Mucosa of stomach (tissue), 1 donor: Measurements from ENCODE around the gene ZC3H18.

ENCODE experiments used
- H3K27me3 ChIP-seq: one replicate; pipeline ENCODE4 v1.7.0; 2013; ENCODE audit warnings: mild to moderate bottlenecking, low read length; ENCODE audit not compliant: control insufficient read depth, insufficient read depth
- H3K36me3 ChIP-seq: one replicate; pipeline ENCODE4 v1.7.0; 2013; ENCODE audit warnings: low read length; ENCODE audit not compliant: control insufficient read depth, insufficient read depth
- H3K4me1 ChIP-seq: one replicate; pipeline ENCODE4 v1.7.0; 2013; ENCODE audit warnings: mild to moderate bottlenecking, low read length; ENCODE audit not compliant: control insufficient read depth, insufficient read depth
- H3K4me3 ChIP-seq: one replicate; pipeline ENCODE4 v1.7.0; 2013; ENCODE audit warnings: low read length
- H3K9ac ChIP-seq: one replicate; pipeline ENCODE4 v1.7.0; 2013; ENCODE audit warnings: mild to moderate bottlenecking, low read length, moderate library complexity
- H3K9me3 ChIP-seq: one replicate; pipeline ENCODE4 v1.7.0; 2013; ENCODE audit warnings: mild to moderate bottlenecking, low read length, moderate library complexity; ENCODE audit not compliant: control insufficient read depth
- donor health status: Pancreatic carcinoma.

Gene ZC3H18

GRCh38 chr16:88618182-88618955 is 48.2 kb downstream of the ZC3H18 start:
- Histone ChIP-seq H3K9me3 (no peaks in the 10 kb centered on the region), H3K9ac (no peak overlapping the region), H3K4me3 (no peak overlapping the region), H3K36me3 (peaks cover 5% of the 10 kb centered on the region), H3K4me1 (peaks cover 41% of the 10 kb centered on the region), H3K27me3 (no peaks in the 10 kb centered on the region)

GRCh38 chr16:88618956-88619667 is 48.9 kb downstream of the ZC3H18 start:
- no peaks in the 10 kb centered on the region for H3K27me3 ChIP-seq
- no peaks in the 10 kb centered on the region for H3K9me3 ChIP-seq
- peaks cover 41% of the 10 kb centered on the region for H3K4me1 ChIP-seq
- peaks cover 5% of the 10 kb centered on the region for H3K36me3 ChIP-seq
- H3K9ac ChIP-seq, result no peak overlapping the region
- H3K4me3 ChIP-seq, result no peak overlapping the region

GRCh38 chr16:88619859-88620815 is 49.9 kb downstream of the ZC3H18 start:
- Histone ChIP-seq H3K4me1 (peaks cover 41% of the 10 kb centered on the region), H3K9ac (no peak overlapping the region), H3K9me3 (no peaks in the 10 kb centered on the region), H3K27me3 (no peaks in the 10 kb centered on the region), H3K4me3 (no peak overlapping the region), H3K36me3 (peaks cover 5% of the 10 kb centered on the region)

- H3K9me3 ChIP-seq, result no peaks in the 10 kb centered on the region
- H3K36me3 ChIP-seq, result peaks cover 5% of the 10 kb centered on the region
- H3K27me3 ChIP-seq, result no peaks in the 10 kb centered on the region
- peaks cover 21% of the 10 kb centered on the region for H3K4me1 ChIP-seq
- H3K9ac ChIP-seq, result no peak overlapping the region
- no peak overlapping the region for H3K4me3 ChIP-seq
These were observed 51.9 kb downstream of the ZC3H18 start for GRCh38 chr16:88622125-88622524.

- Histone ChIP-seq H3K4me1 (peaks cover 13% of the 10 kb centered on the region), H3K36me3 (peaks cover 5% of the 10 kb centered on the region)
These were observed 52.7 kb downstream of the ZC3H18 start for GRCh38 chr16:88622866-88623265.

GRCh38 chr16:88623858-88624257 is 53.7 kb downstream of the ZC3H18 start:
- Histone ChIP-seq H3K4me1 (peaks cover 4% of the 10 kb centered on the region), H3K27me3 (no peaks in the 10 kb centered on the region), H3K9me3 (no peaks in the 10 kb centered on the region), H3K9ac (no peak overlapping the region), H3K4me3 (no peak overlapping the region), H3K36me3 (peaks cover 5% of the 10 kb centered on the region)

More at GRCh38 chr16:88622866-88623265, 52.7 kb downstream of the ZC3H18 start:
- Histone ChIP-seq H3K9me3 (no peaks in the 10 kb centered on the region), H3K4me3 (no peak overlapping the region), H3K27me3 (no peaks in the 10 kb centered on the region), H3K9ac (no peak overlapping the region)

GRCh38 chr16:88624481-88624880 is 54.3 kb downstream of the ZC3H18 start:
- Histone ChIP-seq H3K27me3 (no peaks in the 10 kb centered on the region), H3K36me3 (peaks cover 5% of the 10 kb centered on the region), H3K9ac (no peak overlapping the region), H3K9me3 (no peaks in the 10 kb centered on the region), H3K4me1 (no peaks in the 10 kb centered on the region), H3K4me3 (no peak overlapping the region)

GRCh38 chr16:88624977-88625576 is 54.9 kb downstream of the ZC3H18 start:
- Histone ChIP-seq H3K9ac (no peak overlapping the region), H3K9me3 (no peaks in the 10 kb centered on the region), H3K4me1 (no peaks in the 10 kb centered on the region), H3K4me3 (no peak overlapping the region), H3K27me3 (no peaks in the 10 kb centered on the region), H3K36me3 (peaks cover 5% of the 10 kb centered on the region)

- Histone ChIP-seq H3K27me3 (no peaks in the 10 kb centered on the region), H3K9me3 (no peaks in the 10 kb centered on the region), H3K4me1 (no peaks in the 10 kb centered on the region), H3K36me3 (peaks cover 5% of the 10 kb centered on the region), H3K4me3 (no peak overlapping the region), H3K9ac (no peak overlapping the region)
These were observed 56.4 kb downstream of the ZC3H18 start for GRCh38 chr16:88626646-88627045.

GRCh38 chr16:88627531-88628411 is 57.6 kb downstream of the ZC3H18 start:
- Histone ChIP-seq H3K9me3 (no peaks in the 10 kb centered on the region), H3K27me3 (no peaks in the 10 kb centered on the region)

GRCh38 chr16:88628512-88628974 is 58.3 kb downstream of the ZC3H18 start:
- no peak overlapping the region for H3K4me3 ChIP-seq
- H3K9me3 ChIP-seq, result no peaks in the 10 kb centered on the region
- no peaks in the 10 kb centered on the region for H3K4me1 ChIP-seq
- no peak overlapping the region for H3K9ac ChIP-seq
- no peaks in the 10 kb centered on the region for H3K27me3 ChIP-seq
- no peaks in the 10 kb centered on the region for H3K36me3 ChIP-seq

More at GRCh38 chr16:88627531-88628411, 57.6 kb downstream of the ZC3H18 start:
- no peak overlapping the region for H3K9ac ChIP-seq
- H3K36me3 ChIP-seq, result peaks cover 1% of the 10 kb centered on the region
- no peaks in the 10 kb centered on the region for H3K4me1 ChIP-seq
- H3K4me3 ChIP-seq, result no peak overlapping the region
